Medulla oblongata (tissue), 1 donor: ENCODE data around the gene CAPZA1.
A peak's percentile ranks its signal among the peaks of the same experiment; 100 is the strongest.

Experiments used
- DNase-seq: peaks from one replicate; pipeline ENCODE4 v3.0.0-alpha.2; 2015; ENCODE audit errors: extremely low spot score

The CAPZA1 gene

GRCh38 chr1:112701227-112702066, 81.8 kb downstream of the CAPZA1 start:
- DNase-seq = no peak

GRCh38 chr1:112702067-112702395, 82.4 kb downstream of the CAPZA1 start:
- DNase-seq = no peak

DNA sequence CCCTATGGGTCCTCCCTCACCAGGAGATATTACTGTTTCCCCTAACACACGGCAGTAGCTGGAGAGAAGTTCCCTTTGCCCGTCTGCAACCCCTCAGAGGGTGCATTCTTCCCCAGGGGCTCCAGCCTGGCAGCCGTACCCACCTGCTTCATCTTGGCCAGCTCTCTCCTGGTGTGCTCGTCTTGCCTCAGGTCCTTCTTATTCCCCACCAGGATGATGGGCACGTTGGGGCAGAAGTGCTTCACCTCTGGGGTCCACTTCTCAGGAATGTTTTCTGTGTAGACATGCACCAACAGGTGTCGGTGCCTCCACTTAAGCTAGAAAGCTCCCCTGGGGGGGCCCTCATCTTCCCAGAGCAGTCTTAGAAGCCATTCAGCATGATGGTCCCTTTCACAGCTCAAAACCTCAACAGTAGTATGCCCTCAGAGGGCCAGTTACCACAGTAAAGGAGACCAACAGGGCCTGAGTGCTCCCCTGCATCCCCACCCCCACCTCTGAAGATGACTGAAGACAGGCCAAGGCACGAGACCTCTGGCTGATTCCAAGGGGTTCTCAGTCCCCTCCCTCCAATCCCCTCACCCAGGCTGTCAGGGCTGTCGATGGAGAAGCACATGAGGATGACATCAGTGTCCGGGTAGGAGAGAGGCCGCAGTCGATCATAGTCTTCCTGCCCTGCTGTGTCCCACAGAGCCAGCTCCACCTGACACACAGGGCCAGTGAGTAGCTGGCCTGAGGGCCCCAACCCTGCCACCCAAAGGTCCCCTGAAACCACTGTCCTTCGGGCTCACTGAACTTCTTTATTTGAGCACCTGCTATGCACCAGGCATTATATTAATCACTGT, 83.0 kb downstream of the CAPZA1 start:
- no peak for DNase-seq

- DNase-seq = no peak
These were observed 84.1 kb downstream of the CAPZA1 start for GRCh38 chr1:112703706-112704105.

DNA sequence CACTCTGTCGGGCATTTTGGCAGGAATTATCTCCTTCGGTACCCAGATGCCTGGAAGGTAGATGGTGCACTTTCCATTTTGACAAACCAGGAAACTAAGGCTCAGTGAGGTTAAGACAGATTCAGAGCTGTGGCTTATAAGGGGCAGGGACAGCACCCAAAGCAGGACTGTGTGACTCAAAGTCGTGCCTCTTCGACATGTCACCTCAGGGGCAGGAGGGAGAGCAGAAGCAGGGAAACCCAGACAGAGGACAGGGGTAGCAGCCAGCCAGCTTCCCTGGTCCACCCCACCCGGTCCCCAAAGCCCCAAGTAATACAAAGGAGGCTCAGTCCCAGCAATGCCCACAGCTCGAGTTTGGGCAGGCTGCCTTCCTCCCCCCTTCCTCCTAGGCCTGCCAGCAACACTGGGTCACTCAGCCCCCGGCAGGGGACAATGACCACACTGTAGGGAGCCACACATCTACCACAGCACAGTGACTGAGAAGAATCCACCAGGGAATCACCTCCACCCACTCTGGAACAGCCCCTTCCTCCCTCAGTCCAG, 84.8 kb downstream of the CAPZA1 start:
- peak; percentile 91 for DNase-seq

DNA sequence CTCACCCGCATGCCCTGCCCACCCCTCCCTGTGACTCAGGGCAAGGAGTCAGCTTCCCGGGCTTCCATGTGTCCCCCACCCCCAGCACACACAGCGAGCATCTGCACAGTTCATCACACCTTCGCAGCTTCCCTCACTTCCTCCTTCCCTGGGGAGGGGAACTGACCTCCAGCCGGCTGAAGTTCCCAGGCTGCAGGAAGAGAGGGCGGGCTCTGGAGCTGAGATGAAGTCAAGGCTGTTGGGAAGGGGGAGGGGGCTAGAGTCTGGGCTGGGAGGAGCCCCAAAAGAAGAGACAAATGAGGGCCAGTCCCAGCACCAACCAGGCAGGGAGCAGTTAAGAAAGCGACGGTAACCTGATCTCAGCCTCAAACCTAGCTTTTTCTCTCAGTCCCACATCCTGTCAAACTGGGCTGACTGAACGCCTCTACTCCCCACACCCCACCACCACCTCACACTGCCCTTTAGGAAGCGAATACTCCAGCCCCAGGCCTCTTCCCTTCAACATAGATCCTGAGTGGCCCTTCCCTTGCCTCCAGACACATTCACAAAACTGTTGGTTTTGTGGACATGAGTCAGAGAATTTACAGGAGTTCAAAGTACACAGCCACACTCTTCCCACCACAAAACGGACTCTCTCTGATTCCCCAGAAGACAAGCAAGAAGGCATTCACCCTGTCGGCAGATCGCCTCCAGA, 85.4 kb downstream of the CAPZA1 start:
- peak; percentile 82 for DNase-seq

DNA sequence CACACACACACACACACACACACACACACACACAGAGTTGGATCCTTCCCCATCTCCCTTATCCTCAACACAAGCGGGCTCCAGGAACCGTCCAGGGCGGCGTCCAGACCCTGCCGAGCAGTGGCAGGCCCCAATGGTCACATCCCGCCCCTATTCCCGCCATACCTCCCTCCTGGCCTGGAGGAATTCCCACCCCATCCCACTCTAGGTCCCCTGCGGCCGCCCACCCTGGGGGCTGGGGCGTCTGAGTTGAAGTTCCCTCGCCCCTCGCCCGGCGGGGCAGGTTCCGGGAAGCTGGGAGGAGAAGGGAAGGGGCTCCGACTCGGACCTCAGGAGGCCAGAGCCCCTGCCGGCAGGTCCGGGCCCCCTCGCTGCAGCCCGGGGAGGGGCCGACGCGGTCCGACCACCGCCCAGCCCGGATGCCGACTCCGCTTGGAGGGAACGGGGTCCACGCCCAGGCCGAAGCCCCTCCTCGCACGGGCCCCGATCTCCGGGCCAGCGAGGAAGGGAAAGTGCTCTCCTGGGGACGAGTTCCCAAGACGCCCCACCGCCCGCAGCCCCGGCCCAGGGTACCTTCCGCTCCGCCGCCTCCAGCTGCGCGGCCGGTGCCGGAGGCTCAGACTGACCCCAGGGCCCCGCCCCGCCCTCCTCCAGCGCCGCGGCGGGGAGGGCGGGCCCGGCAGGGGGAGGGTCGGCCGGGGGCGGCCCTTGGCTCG, 87.0 kb downstream of the CAPZA1 start, which contains the start of gene RHOC:
Gene RHOC, minus strand, starts transcription at position 623 of the 716 bp plus-strand sequence. CDS start 3,328 bp downstream, outside the sequence.
- peak; percentile 16 for DNase-seq

DNA sequence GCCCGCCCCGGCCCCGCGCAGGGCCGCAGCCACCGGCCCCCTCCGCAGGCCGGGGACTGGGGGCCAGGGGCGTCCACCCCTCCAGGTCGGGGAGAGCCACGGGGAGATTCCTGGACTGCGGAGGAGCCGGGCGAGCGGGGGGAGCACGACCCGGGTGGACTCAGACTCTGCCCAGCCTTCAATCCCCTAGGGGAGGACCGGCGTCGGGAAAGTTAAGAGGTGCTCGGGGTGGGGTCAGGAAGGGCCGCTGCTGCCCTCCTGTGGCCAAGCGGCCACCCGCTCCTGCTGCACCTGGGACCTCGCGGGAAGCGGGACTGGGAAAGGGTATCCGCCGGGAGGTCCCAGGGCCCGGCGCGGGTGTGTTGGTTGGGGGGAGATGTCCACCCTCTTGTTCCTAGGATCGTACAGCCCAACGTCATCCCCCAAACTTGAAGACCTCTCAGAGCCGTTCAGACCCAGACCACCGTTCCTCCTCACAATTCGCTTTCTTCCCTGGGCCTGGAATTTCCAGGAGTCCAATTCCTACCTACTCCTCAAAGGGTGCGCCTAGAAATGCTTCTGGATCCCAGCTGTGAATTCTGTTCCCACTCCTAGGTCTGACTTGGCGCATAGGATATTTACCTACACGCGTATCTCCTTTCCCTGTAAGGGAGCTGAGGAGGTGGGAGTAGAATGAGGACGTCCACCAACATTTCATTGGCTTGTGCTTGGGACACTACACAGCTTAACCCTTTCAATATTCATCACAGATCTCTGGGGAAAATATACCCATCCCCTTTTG, 87.8 kb downstream of the CAPZA1 start:
- DNase-seq = peak; percentile 89

- no peak for DNase-seq
These were observed 88.4 kb downstream of the CAPZA1 start for GRCh38 chr1:112708002-112708448.

DNA sequence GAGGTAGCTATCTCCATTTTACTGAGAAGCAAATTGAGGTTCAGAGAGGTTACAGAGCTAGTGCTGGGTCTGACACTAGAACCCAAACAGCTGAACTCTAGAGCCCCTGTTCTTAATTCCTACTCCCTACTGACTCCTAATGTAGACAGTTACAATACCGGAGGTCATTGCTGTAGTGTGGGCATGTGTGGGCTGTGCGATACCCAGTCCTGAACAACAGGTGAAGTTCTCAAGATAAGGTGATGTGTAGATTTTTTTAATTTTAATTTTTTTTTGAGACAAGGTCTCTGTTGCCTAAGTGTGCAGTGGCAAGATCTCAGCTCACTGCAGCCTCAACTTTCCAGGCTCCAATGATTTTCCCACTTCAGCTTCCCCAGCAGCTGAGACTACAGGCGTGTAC, 88.9 kb downstream of the CAPZA1 start:
- DNase-seq = no peak

DNA sequence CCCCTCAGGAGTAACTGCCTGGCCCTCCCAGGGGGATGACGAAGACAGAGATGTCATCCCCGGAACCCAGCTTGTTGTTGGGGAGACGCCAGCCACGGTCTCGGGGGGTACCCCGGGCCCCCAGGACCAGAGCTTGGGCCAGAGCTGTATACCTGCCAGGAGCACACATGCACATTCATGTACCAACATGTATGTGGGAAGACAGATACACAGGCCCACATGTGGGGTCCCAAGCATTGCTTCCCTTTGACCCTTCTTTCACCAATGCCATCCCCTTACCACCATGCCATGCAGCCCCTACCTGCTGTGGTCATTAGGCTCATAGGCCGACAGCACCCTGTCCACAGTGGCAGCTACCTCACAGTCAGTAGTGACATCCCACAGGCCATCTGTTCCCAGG, 90.5 kb downstream of the CAPZA1 start:
- DNase-seq = no peak

DNA sequence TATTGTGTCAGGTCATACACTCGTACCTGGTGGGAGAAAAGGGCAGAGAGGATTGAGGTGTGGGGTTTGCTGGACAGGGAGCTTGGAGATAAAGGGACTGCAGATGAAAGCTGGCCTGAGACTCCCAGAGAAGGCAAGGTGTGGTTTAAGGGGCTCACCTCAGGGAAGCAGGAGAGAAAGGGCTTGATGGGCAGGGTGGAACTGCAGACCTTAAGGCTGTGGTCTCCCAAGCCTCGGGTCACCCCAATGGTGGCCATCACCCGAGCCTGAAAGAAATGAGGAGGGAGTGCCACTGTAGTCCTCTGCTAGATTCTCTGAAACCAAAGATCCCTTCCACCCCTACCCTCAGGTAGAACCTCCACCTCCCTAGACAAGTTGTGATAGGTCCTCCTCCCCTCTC, 91.0 kb downstream of the CAPZA1 start:
- DNase-seq = no peak

DNA sequence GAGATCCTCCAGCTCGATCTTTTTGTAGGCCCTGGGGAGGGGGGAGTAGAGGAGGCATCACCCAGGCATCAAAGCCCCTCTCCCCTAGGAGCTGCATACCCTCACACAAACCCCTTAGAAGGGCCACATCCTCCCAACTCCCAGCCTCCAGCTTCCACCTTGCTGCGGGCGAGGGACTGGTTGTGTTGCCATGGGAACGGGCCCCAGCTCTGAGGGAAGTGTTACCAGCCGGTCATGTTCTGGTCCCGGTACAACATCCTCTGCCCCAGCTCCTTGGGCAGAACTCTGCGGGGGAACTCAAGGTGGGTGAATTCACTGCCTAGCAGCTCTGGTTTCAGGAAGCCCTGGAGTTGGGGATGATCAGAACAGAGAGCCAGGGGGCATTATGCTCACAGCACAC, 91.4 kb downstream of the CAPZA1 start:
- DNase-seq = no peak

DNA sequence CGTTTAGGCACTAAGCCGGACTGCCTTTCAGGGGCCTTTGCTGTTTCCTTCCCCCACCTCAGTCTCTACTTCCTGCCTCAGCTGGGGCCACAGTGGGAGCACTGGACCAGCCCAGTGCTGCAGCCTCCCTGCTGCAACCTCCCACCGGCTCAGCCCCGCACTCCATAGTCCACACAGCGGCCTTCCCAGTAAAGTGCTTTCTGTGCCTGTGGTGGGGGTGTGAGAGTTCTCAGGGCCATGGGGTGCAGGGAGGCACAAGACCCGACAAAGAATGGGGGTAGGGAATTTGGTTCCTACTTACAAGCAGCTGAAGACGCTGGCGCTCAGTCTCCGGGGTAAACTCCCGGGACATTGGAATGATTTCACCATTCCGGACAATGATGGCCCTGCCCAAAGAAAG, 92.0 kb downstream of the CAPZA1 start:
- no peak for DNase-seq

GRCh38 chr1:112712191-112712590, 92.6 kb downstream of the CAPZA1 start:
- DNase-seq = no peak

DNA sequence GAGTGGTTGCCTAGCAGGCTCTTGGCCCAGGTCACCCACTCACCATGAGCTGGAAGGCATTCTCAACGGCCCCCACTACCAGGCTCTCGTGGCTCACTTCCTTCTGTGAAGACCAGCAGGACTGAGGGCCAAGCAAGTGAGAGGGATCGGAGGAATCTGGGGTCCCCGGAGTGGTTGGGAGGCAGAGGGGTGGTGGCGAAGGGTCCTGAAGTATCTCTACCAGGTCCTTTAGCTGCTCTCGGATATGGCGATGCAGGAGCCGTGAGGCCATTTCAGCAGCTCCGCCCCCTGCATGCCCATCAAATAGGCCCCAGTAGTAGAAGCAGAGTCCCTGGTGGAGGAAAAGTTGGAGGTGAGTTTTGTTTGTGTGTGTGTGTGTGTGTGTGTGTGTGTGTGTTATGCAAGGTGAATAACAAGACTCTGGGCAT, 93.1 kb downstream of the CAPZA1 start:
- DNase-seq = no peak

- DNase-seq = peak; percentile 69
These were observed 94.1 kb downstream of the CAPZA1 start for GRCh38 chr1:112713466-112714312.

GRCh38 chr1:112714313-112715263, 95.0 kb downstream of the CAPZA1 start:
- no peak for DNase-seq
